Activated T-cell treated with anti-CD3 and anti-CD28 coated beads, Interleukin-2, amount 50 U/mL, for 1 hour (primary cell): ENCODE data around the gene MAPKAP1.

Source experiments
- DNase-seq: peaks from one replicate; pipeline ENCODE4 v3.0.0-alpha.2; 2020

Gene MAPKAP1

GRCh38 chr9:125529589-125530515 lies 177.2 kb downstream of the MAPKAP1 start:
- DNase-seq: no peak

GRCh38 chr9:125529107-125529506 lies 177.9 kb downstream of the MAPKAP1 start:
- no peak for DNase-seq

DNA sequence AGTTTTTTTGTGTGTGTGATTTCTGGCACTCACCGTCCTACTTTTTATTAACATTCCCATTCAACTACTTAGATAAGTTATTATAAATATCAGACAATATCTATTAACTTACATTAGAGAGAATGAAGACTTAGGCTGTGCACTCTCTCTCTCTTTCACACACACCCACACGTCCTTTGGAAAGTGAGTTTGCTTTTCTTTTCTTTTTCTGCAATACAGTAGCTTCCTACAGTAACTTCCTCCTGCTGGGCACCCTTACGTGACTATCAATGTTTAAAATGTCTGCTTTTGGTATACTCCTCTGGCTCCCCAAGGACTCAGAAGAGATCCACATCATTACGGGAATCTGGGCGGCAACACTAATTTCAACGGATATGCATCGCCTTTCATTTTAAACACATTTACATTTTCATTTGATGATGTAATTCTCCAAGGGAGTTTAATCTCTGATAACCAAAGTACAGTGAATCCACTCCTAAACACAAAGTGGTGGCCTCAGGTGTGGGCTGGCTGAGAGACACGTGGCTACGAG lies 179.5 kb downstream of the MAPKAP1 start:
- no peak for DNase-seq

- DNase-seq: no peak
These were observed 180.9 kb downstream of the MAPKAP1 start for GRCh38 chr9:125525921-125526631.

DNA sequence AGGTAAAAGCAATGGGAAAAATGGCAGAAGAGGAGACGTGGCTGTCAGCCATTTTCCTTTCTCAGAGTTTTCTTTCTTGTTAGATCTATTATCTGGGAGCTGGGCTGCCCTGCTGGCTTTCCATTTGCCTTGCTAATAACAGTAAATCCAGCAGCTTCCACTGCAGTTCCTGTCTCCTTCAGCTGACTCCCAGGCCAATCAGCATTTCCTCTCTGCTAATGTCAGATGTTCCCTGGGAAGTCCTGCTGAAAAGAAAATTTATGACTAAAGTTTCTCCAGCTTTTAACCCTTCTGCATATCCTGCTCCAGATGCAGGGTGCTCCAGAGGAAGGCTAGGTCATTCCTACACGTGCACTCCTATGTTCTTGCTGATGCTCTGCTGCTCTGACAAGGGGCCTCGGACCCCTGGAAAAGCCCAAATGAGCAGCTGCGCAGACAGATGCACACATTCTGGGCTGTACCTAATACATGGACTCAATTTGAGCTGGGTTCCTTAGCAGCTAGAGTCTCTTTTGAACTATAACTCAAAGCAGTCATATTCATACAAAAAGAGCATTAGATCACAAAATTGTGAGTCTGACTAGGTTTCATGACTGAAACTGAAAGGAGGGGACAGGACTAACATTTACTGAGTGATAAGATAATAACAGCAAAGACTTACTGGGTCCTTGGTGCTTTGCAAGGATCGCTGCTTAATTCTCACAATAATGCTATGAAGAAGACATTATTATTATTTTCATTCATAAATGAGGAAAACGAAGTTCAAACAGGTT lies 182.2 kb downstream of the MAPKAP1 start:
- DNase-seq: no peak

- no peak for DNase-seq
These were observed 183.3 kb downstream of the MAPKAP1 start for GRCh38 chr9:125523681-125524080.

- DNase-seq: no peak
These were observed 184.7 kb downstream of the MAPKAP1 start for GRCh38 chr9:125522328-125522725.

DNA sequence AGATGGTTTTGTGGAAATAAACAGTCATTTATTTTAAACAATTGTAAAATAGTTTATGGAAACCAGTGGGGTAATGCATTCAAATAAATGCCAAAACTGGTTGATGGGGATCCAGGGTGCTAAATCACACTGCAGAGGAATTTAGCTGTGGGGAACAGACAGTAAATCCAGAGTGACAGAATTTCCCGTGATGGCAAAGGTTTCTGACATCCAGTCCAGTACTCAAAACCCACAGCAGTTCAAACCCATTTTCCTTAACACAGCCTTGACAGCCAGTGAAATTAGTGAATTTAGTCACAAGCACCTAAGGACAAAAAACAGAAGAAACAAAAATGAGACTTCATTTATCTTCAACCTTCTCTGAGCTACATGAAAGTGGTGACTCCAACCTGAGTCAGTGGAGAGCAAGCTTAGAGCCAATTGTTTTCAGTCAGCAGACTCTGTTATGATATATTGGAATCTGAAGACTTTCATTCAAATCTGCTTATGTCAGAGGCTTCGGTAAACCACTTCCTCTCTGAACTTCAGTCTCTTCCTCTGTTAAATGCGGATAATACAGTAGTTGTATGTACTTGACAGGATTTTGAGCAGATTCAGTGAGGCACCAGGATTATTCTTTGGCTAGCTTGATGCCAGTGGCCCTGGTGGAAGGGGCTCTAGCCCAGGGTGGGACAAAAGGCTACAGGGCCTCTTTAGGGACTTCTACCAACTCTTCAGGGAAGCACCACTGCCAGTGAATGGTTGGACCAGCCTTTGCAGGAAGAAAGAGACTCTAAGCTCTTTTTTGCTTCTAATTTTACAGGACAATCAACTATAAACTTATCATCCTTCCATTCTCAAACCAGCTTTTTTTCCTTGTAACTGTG lies 185.3 kb downstream of the MAPKAP1 start:
- peak; percentile 27 for DNase-seq

- no peak for DNase-seq
These were observed 187.3 kb downstream of the MAPKAP1 start for GRCh38 chr9:125519734-125520133.

DNA sequence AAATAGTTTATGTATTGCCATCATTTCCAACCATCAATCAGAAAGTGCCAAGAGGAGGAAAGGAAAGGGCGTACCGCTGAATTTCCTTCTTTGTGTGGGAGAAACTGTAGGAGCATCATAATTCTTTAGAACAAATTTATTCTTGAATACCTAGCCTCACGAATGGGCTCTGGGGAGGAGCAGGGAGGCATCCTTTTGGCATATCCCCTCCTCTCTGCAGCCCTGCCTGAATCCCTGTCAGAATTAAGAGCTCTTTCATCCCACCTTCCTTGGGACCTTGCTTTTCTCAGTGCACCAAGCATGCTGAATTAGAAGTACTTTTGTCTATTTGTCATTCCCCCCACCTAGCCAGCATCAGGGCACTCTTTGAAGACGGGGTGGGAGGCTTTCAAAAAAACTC lies 189.4 kb downstream of the MAPKAP1 start:
- no peak for DNase-seq

GRCh38 chr9:125515983-125516940 lies 190.7 kb downstream of the MAPKAP1 start:
- no peak for DNase-seq

DNA sequence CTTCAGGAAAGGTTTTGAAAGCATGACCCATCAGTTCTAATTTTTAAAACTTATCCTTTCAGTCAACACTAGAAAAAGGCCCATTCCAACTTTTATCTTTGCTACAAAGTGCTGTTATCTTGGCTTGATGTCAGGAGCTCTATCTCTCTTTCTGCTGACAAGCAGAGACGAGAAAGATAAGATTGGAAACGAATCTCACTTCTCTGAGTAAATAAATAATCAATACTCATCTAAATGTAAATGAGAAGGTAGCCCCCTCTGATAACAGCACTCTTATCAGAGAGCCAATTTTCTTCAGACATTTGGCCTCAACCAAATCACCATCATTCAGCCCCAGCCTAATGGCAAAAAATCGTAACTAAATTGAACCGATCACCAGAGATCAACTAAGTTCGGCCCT lies 191.7 kb downstream of the MAPKAP1 start:
- DNase-seq: no peak

GRCh38 chr9:125514468-125514867 lies 192.5 kb downstream of the MAPKAP1 start:
- DNase-seq: no peak

GRCh38 chr9:125513668-125514413 lies 193.2 kb downstream of the MAPKAP1 start:
- no peak for DNase-seq

DNA sequence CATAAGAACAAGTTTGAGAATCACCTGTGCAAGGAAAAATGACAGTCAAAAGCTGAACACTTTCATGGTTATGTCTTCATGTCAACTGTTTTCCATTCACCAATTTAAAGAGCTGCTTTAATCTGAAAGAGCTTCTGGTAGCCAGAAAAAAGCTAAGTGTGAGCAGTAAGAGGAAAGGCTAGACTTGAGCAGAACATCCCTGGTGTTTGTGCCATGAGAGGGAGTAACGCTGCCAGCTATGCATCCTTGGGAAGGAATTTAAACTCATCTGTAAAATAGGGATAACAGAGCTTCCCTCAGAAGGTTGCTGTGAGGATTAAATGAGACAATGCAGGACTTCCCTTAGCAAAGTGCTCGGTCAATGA lies 193.7 kb downstream of the MAPKAP1 start:
- DNase-seq: no peak

DNA sequence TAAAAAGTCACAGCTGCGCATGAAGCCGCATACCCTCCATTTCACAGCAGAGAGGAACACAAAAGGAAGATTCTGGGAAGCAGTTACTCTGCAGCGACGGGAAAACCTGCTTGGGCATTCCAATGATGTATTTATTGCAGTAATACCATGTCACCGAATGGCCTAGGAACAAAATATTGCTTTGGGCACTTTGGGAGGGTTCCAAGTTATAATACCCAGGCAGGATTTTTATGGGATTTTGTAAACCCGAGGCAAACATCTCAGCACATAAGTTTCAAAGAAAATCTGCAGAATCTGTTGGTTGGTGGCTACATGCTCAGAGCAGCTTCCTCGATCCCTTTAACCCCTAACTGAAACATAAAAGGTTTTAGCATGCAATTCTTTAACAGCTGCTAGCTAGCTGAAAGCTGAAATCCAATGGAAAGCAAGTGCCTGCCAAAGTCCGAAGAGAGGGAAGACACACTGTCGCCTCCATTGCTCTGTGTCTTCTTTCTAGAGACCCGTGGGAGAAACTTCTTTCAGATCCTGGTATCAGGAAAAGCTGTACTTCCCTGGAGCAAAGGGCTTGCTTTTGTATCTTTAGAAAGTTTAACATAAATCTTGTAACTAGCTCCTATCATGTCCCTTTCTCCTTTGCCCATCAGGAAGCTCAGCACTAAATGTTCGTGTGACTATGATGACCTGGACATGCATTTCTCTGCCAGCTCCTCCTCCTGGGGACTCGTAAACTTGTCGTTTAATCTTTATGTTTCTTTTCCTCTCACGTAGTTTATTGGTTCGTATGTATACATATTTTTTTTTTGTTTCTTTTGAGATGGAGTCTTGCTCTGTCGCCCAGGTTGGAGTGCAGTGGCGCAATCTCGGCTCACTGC lies 195.0 kb downstream of the MAPKAP1 start:
- no peak for DNase-seq

GRCh38 chr9:125510980-125511379 lies 196.0 kb downstream of the MAPKAP1 start:
- DNase-seq: no peak

- no peak for DNase-seq
These were observed 197.5 kb downstream of the MAPKAP1 start for GRCh38 chr9:125509476-125509875.

GRCh38 chr9:125508249-125508648 lies 198.8 kb downstream of the MAPKAP1 start:
- DNase-seq: no peak
